Osteocyte (in vitro differentiated cells): ENCODE measurements around the gene RPS21. TPM values are rescaled to one million over a fixed set of nuclear protein-coding genes. Genes with fewer than 3 reads are reported as not detected.

Experiments
- DNase-seq: peaks from one replicate; pipeline ENCODE4 v3.0.0; 2021; ENCODE audit warnings: mixed read lengths; ENCODE audit not compliant: unreplicated experiment; ENCODE audit errors: extremely low spot score
- H3K27ac Mint-ChIP-seq: one replicate; pipeline ENCODE4 v1.8.0; 2021; ENCODE audit warnings: mild to moderate bottlenecking, mixed read lengths; ENCODE audit not compliant: unreplicated experiment
- H3K27me3 Mint-ChIP-seq: one replicate; pipeline ENCODE4 v1.8.0; 2021; ENCODE audit warnings: mixed read lengths; ENCODE audit not compliant: unreplicated experiment
- H3K36me3 Mint-ChIP-seq: one replicate; pipeline ENCODE4 v1.8.0; 2021; ENCODE audit warnings: mixed read lengths; ENCODE audit not compliant: unreplicated experiment
- H3K4me1 Mint-ChIP-seq: one replicate; pipeline ENCODE4 v1.8.0; 2021; ENCODE audit warnings: mixed read lengths; ENCODE audit not compliant: unreplicated experiment
- H3K4me3 Mint-ChIP-seq: one replicate; pipeline ENCODE4 v1.8.0; 2021; ENCODE audit warnings: mild to moderate bottlenecking, moderate library complexity, mixed read lengths; ENCODE audit not compliant: unreplicated experiment
- H3K9me3 Mint-ChIP-seq: one replicate; pipeline ENCODE4 v1.8.0; 2021; ENCODE audit warnings: mixed read lengths; ENCODE audit not compliant: unreplicated experiment
- CTCF ChIP-seq: fragments of 200-600 bp; sonication (generic); IDR thresholded peaks from 2 replicates; pipeline ENCODE4 v1.5.0; 2021; ENCODE audit warnings: antibody characterized with exemption, mild to moderate bottlenecking, moderate library complexity
- total RNA-seq: library from RNA; stranded (reverse); gene quantifications from 2 replicates; pipeline ENCODE4 v1.2.1, GENCODE V29; 2021

The RPS21 gene
- total RNA-seq, 1 donor from 2014 or later, result 1,013 TPM

- H3K27me3 Mint-ChIP-seq, result no peaks in the 10 kb centered on the region
- H3K36me3 Mint-ChIP-seq, result peaks cover 3% of the 10 kb centered on the region
- no peak for TF ChIP-seq CTCF
- no peaks in the 10 kb centered on the region for H3K9me3 Mint-ChIP-seq
- no peak overlapping the region for H3K4me3 Mint-ChIP-seq
- peaks cover 2% of the 10 kb centered on the region for H3K4me1 Mint-ChIP-seq
- no peak for DNase-seq
- no peak overlapping the region for H3K27ac Mint-ChIP-seq
Measured at GRCh38 chr20:62393335-62393665, 6.4 kb downstream of the RPS21 start.

GRCh38 chr20:62393830-62394229 lies 6.9 kb downstream of the RPS21 start:
- no peak overlapping the region for H3K27ac Mint-ChIP-seq
- no peak for TF ChIP-seq CTCF
- H3K36me3 Mint-ChIP-seq, result peaks cover 3% of the 10 kb centered on the region
- H3K9me3 Mint-ChIP-seq, result no peaks in the 10 kb centered on the region
- no peaks in the 10 kb centered on the region for H3K4me1 Mint-ChIP-seq
- H3K27me3 Mint-ChIP-seq, result no peaks in the 10 kb centered on the region
- no peak overlapping the region for H3K4me3 Mint-ChIP-seq
- DNase-seq, result no peak

GRCh38 chr20:62394248-62395245 lies 7.6 kb downstream of the RPS21 start:
- Mint-ChIP-seq H3K9me3 (no peaks in the 10 kb centered on the region), H3K4me1 (no peaks in the 10 kb centered on the region), H3K27ac (no peak overlapping the region), H3K27me3 (no peaks in the 10 kb centered on the region), H3K36me3 (peaks cover 1% of the 10 kb centered on the region), H3K4me3 (no peak overlapping the region)
- TF ChIP-seq CTCF, result no peak
- DNase-seq, result no peak

GRCh38 chr20:62395311-62396242 lies 8.7 kb downstream of the RPS21 start:
- no peaks in the 10 kb centered on the region for H3K9me3 Mint-ChIP-seq
- DNase-seq, result no peak
- peaks cover 1% of the 10 kb centered on the region for H3K36me3 Mint-ChIP-seq
- TF ChIP-seq CTCF, result no peak
- H3K4me1 Mint-ChIP-seq, result no peaks in the 10 kb centered on the region
- H3K27me3 Mint-ChIP-seq, result no peaks in the 10 kb centered on the region
- no peak overlapping the region for H3K4me3 Mint-ChIP-seq
- no peak overlapping the region for H3K27ac Mint-ChIP-seq
